Frontal cortex (tissue), 4 donors: ENCODE results near the gene PARVA. TPM values are rescaled to one million over a fixed set of nuclear protein-coding genes. Genes with fewer than 3 reads are reported as not detected.

ENCODE experiments used
- DNase-seq, 2 donors: peaks; one replicate each; pipeline ENCODE4 v3.0.0; 2012; ENCODE audit warnings: low spot score in 2 of 2
- FAIRE-seq: peaks from 2 replicates; lab custom pipeline; 2012; peaks lifted over from hg19 to GRCh38; lab: Jason Lieb, UNC
- total RNA-seq: library from RNA; depleted of rRNA; stranded (reverse); fragments of >200 nt; gene quantifications from one replicate; pipeline ENCODE4 v1.2.3, GENCODE V29; 2014
- donor health status: control.
- donor health status: control.
- donor health status: control.

The PARVA gene
- total RNA-seq, 1 donor from 2014 or later: 3.3 TPM

DNA sequence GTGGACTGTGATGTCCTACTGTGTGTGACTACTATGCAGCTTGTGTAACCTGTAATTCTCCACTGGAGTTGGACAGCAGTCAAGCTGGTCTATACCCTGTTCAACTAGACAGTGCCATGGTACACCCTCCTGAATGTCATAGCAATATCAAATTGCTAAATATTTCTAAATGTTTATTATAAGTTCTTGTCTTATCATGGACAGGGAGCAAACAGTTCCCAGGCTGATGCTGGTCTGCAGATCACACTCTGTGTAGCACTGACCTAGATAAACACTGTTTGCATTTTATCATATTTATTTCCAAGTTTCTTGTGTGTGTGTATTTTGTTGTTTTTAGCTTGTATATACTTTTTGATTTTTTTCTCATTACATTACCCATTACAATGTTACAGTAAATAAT lies 22.0 kb downstream of the PARVA start:
- DNase-seq: no peak
- no peak for FAIRE-seq

DNA sequence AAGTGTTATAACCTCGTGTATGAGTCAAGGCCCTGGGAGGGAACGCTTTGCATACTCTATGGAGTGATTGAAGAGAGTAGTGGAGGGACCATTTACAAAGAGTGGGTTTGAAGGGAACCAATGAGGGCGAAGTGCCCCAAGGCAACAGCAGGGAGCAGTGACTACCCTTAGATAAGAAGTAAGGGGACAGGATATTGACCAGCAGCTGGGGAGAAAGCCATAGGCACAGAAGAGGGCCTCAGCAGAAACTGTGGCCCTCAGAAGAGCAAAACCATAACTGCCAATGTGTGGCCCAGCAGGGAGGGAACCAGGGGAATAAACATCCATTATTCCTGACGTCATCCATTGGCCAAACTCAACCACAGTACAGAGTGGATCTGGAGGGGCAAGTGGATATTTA lies 24.7 kb downstream of the PARVA start:
- FAIRE-seq (no peak), DNase-seq (no peak)

DNA sequence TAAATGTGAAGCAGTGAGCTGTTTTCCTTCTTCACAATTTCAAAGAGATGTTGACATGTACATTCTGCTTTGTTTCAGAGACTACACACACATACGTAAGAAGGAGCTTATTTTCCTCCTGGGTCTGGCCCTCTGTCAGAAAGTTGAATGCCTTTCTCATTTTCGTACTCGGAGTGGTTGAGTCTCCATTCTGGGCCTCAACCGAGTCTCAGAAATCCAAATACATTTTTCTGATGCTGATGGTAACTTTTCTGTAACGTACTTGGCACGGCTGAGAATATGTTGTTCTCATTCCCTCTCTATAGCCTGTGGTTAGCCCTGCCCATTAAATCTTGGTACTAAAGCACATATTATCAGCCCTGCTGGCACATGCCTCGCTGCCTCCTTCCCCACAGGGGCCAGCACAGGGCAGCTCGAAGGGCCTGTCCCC lies 25.3 kb downstream of the PARVA start:
- FAIRE-seq (no peak), DNase-seq (no peak)

DNA sequence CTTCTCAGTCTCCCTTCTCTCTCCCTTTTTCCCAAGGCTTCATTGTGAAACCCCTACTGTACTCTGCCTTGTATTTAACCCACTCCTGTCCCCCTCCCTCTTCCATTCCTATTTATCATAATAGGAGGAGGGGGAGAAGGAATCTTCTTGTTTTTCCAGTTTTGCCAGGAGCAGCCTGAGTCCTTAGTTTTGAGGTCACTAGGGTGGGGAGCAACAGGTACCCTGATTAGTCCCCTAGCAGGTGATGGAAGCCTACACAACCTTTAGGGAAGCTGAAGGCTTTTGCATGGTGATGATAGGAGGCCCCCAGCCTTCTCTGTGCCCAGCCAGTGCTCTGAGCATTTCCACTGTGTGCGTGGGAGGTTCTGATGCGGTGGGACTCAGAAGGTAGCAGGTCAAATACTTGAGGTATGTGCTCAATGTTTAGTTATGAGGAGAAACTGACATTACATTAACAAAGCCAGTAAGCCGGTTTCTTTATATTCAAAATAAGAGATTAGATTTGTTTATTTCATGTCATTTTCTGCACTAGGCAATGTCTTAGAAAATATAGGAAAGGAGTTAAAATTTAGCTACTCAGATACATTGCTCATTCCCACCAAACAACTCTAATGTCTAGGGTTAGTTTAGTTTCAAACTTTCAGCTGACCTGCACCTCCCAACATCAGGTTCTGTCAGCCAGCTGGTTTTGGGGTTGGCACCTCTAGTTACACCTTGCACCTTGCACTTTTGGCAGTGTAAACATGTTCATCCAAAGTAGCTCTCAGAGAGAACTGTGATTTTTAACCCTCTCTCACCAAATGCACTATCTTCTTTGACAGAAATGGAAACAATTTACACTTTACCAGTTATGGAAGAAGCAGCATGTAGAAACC lies 26.0 kb downstream of the PARVA start:
- DNase-seq (no peak), FAIRE-seq (no peak)

DNA sequence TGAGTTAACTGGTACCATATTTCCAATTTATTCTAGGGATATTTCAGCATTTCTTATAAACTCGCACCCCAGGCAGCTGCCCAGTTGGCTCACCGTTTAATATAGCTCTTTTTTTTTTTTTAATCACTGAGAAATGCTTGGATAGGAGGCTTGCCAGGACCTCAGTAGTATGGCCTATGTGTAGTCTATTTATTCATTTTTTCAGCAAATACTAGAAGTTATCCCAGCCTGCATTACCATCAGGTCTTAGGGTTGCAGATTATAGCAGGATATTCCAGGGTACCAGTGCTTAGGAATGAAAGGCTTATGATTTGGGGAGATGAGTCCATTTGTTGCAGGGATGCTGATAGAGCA lies 26.6 kb downstream of the PARVA start:
- DNase-seq (no peak), FAIRE-seq (no peak)

DNA sequence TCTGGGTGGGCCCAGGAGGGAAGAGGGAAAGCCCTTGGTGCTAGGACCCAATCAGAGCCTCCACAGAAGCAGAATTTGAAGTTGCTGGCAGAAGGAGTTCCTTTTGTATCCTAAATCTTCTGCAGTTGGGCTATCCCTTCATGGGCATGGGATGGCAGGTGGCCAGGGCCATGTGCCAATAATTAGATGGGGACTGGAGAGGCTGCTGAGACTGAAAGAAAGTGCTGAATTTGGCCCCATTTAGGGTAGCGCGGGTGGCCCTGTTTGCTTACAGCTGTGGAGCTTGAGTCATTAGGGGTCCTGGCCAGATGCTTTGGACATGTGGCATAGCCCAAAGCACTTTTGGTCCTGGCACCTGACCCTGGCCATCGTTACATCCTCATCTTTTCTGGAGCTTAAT lies 27.1 kb downstream of the PARVA start:
- DNase-seq (no peak), FAIRE-seq (no peak)

DNA sequence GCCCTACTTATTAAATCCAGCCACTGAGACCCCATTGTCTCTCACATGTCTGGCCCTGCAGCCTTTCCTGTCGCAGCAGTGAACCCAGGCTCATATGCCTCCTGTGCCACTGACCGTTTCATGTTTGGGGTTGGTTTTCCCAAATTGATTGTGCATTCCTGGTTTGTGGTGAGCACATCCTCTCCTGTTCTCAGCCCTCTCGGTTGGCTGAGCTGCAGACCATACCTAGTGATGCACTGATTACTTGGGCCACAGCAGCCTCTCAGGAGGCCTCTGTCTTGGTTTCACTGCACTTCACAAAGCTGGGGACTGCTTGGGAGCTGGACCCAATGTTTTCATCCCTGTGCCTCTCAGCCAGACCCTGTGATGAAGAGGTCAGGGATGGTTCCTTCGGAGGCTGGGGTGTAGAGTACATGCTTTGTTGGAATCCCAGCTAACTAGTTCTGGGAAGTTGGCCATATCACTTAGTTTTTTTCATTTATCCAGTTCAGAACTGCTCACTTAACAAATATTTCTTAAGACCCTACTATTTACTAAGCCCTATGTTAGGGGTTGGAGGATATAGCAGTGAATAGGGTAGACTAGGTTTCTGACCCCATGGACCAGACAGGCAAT lies 30.9 kb downstream of the PARVA start:
- DNase-seq (no peak), FAIRE-seq (no peak)

DNA sequence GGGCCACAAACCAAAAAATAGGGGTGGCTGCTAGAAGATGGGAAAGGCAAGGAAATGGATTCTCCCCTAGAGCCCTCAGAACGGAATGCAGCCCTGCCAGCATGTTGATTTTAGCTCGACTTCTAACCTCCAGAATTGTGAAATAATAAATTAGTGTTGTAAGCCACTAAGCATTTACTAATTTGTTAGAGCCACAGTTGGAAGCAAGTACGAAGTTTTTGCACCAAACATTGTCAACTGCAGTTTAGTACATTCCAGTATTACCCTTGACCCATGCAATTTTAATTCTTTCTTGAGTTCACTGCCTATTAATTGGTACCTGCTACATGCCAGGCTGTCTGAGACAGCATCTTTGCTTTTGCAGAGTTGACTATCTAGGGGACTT lies 32.2 kb downstream of the PARVA start:
- no peak for DNase-seq
- FAIRE-seq: no peak

DNA sequence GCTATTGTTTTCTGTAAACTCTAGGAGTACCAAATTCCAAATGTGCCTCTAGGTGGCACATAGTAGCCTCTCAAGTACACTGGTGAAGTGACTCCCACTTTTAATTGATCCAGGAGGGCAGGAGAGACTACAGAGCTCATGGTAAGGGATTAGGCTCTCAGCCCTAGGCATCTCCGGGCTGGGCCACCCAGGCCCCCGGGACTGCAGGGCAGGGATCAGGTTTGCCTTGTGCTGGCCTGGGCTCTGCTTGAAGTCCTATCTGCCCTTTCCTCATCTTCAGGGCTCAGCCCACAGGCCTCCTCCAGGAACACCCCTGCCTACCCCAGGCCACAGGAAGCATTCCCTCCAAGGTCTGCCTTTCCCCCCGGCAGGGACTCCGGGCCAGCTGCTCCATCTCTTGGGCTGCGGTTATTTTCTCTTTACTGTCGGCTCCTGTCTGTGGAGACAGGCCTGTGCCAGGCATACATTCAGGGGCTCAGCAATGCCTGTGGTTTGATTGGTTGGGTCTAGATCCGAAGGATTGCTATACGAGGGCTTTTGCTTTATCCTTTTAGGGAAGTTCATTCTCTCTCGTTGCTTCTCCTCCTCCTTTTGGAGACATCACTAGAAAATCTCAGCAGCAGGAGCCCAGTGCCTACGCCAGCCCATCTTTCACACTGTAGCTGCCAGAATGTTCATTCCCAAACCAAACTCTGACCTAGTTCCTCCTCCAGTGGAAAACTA lies 32.8 kb downstream of the PARVA start:
- FAIRE-seq: no peak
- peak in 1 of 2 donors; percentile 29 for DNase-seq

DNA sequence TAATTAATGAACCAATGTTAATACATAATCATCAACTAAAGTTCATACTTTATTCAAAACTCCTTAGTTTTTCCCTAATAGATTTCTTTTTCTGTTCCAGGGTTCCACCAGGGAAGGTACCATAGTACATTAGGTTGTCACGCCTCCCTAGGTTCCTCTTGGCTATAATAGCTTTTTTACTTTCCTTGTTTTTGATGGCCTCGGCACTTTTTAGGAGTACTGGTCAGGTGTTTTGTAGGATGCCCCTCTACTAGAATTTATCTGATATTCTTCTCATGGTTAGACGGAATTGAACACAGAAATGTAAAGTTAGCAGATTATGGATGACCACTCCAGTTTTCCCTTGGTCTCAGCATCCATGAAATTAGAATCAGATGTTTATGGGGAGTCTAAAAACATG lies 34.0 kb downstream of the PARVA start:
- DNase-seq (no peak), FAIRE-seq (no peak)

DNA sequence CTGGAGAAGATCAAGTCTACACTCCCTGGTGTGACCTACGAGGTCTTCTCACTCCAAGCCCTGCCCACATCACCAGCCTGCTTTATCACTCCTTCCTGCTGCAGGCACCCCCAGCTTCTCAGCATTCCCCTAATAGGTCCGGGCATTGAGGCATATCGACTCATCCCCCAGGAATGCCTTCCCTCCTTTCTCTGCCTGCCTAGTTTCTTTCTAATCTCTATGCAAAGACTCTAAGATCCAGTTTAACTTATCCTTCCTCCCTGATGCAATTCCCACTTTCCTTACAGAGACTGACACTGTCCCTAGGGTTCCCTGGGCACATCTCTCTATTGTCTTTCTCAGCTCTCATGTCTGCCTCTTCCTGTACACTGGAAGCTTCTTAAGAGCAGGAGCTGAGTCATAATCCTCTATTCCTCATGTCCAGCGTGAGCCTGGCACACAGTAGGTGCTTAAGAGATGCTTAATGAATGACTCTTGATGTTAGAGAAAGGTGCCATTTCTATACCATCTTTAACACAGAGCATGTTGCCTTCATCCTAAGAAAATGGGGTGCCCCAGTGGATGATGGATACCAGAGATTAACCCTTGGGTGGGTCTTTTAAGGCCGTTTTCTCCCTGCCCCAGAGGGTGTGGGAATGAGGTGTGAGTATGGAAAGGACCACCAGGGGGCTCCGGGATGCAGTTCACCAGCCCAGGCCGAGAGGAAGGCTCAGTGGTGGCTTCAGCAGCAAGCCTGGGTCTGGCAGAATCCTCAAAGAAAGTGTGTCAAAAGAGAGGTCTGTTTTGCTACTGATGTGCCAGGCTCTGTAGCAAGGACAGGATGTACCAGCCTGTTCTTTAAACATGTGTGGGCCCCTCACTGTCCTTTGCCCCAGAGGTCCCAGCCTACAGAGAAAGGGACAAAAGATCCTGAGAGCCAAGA lies 34.7 kb downstream of the PARVA start:
- FAIRE-seq: no peak

DNA sequence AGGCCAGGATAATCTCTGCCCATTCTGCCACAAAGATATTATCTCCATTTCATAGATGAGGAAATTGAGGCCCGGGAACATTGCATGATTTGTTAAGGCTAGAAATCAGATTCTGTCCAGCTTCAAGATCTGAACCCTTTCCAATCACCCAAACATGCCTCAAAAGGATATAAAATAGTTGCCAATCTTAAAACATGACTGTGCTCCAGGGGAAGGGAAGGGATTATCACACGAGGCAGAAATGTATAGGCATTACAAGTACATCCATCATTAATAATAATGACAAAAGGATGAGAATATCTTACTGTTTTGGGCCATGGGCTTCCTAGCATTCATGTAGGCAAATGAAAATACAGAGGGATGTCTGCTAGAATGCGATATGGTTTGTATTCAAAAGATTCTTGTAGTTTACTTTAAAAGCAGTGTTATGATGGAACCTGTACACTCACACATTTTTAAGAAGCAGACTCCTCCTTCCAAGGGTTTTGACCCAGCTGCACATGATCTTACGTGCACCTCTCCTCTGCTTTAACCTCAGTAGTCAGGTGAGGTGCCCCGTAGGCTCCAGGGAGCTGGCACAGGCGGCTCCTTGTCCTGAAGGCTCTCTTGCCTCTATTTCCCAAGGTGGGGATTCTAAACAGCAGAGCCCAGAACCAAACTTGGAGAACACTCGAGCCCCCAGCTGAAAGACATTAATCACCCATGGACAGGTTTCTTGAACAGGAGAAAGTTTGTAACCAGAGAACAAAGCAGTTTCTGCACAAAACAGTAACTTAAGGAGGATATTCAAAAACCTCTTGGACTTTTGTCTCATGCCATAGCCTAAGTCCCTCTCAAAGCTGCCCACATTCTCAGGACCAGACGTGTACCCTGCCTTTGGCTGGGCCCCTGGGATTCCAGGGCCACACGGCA lies 36.0 kb downstream of the PARVA start:
- DNase-seq: no peak
- no peak for FAIRE-seq

More for the DNA sequence above, 34.7 kb downstream of the PARVA start:
- DNase-seq: peak in 1 of 2 donors; percentile 6

DNA sequence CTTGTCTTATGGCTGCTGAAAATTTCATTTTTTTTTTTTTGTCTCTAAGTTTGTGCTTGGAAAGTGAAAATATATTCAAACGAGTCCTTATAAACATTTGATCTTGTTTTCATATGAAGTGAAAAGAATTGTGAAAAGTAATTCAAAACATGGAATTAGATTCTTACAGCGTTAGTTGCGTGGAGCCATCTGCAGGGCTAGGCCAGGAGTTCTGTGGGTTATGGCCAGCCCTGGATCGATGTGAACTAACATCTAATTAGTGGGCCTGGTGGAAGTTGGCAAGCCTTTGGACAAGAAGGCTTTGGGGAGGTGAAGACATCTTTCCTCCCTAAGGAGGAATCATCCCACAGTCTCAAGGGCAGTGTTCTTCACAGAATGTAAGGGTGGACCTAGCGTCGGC lies 37.2 kb downstream of the PARVA start:
- FAIRE-seq (no peak), DNase-seq (no peak)

DNA sequence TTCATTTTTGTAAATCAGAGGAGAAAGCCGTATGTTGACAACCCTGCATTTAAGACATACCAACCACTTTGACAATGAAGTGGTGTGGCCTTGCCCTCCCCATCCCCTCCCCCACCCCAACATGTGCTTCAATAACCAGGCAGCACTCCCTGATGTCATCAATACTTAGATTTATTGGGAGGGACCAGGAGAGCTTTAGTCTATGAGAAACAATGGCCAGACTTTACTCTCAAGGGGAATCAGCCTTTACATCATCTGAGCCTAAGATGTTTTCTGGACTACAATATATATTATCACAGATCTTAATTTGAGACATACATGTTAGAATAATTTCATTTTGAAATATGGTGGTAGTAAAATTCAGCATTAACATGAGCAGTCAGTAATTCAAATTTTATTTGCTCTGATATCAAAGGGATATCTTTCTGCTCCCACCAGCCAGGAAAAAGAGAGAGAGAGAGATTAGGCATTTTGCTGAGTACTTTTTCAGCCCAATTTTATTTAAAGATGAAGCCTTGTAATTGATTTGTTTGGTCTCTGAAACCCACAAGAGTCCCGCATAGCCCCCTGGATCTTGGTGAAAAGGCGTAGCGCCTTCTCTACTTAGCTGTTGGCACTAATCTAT lies 38.1 kb downstream of the PARVA start:
- no peak for FAIRE-seq
- no peak for DNase-seq

DNA sequence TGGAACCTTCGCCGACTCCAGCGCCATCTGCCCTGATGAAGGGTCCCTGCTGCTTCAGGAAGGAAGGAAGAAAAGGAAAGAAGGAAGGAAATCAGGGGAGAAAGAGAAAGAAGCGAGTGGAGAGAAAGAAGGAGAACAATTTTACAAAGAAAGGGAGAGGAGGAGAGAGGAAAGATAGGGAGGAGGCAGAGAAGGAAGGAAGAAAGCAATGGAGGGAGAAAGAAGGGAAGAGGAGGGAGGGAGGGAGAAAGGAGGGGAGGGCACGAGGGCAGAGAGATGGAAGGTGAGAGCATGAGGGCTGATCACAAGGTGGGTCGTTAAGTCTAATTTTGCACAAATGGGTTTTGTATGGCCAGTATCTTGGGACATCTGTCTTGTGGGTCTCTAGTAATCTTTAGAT lies 39.2 kb downstream of the PARVA start:
- FAIRE-seq: no peak
- DNase-seq: no peak

DNA sequence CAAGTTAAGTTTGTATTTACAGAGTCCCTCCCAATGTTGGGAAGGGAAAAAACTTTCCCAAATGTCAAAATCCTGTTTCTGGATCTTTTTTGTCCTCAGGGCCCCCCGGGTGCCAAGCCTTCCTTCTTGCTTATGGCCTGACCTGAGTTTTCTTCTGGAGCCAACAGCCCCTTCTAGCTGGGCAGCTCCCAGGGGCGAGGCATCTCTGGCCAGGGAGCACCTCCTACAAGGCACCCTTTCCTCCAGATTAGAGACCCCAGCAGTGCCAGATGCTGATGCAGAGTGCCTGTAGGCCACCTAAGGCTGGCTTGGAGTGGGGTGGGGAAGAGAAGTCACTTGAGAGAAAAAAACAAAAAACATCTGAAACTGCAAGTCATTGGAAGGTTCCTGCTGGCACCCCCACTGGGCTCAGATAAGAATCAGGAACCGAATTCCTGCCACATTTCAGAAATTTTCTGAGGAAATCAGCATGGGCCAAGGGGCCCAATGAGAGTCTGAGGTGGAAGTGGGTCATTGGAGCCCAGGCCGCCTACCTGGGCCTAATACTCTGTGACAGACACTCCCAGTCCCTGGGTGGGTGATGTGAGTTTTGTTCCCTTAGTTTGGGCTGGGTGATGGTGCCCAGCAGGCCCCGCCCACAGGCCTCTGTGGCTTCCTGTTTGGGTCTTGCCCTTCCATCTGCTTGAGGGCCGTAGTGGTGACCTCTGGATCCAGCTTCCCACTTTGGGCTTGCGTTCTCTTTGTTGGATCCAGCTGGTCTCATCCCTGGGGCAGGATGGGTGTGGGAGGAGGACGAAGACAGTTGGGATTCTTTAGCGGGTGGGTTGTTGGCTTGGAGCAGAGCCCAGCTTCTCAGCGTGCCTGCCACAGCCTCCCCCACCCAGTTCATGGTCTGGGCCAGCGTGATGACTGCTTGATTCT lies 40.6 kb downstream of the PARVA start:
- FAIRE-seq: no peak
- no peak for DNase-seq

DNA sequence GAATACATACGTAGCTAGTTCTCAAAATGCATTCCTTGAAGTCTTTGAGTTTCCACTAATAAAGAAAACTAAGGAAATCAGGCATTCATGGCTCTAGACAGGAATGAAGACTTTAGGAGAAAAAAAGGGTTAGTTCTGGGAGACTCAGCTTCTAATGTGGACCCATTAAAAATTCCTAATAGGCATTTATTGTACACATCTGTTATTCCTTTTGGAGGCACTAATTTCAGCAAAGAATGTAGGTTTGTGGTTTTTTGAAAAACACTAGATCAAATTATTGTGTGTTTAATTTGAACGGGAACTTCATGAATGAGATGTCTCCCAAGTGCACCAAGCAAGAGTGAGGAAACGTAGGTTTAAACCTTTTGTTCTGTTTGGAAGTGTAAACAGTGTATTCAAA lies 42.7 kb downstream of the PARVA start:
- no peak for DNase-seq
- FAIRE-seq: no peak
